GM12891 (cell line): ENCODE data around the gene HIGD2A.

Source experiments
- DNase-seq: peaks from one replicate; pipeline ENCODE4 v3.0.0; 2011; ENCODE audit warnings: low spot score; ENCODE audit not compliant: insufficient read length
- FAIRE-seq: peaks from 2 replicates; lab custom pipeline; 2011; peaks lifted over from hg19 to GRCh38; lab: Jason Lieb, UNC
- PAX5 ChIP-seq: IDR thresholded peaks from 2 replicates; pipeline ENCODE4 v1.6.1; 2011; ENCODE audit warnings: low read length, moderate library complexity, mild to moderate bottlenecking; ENCODE audit not compliant: insufficient read depth, severe bottlenecking
- POLR2A ChIP-seq: IDR thresholded peaks from 2 replicates; pipeline ENCODE4 v1.6.1; 2011; ENCODE audit warnings: low read depth, low read length, control low read depth
- POLR2AphosphoS5 ChIP-seq: IDR thresholded peaks from 2 replicates; pipeline ENCODE4 v1.6.1; 2011; ENCODE audit warnings: low read depth, low read length, control low read depth
- POU2F2 ChIP-seq: IDR thresholded peaks from 2 replicates; pipeline ENCODE4 v1.6.1; 2011; ENCODE audit warnings: low read depth, mild to moderate bottlenecking, control low read depth, low read length, moderate library complexity
- SPI1 ChIP-seq: IDR thresholded peaks from 2 replicates; pipeline ENCODE4 v1.6.1; 2011; ENCODE audit warnings: low read depth, low read length, control low read depth
- TAF1 ChIP-seq: IDR thresholded peaks from 2 replicates; pipeline ENCODE4 v1.6.1; 2011; ENCODE audit warnings: low read depth, low read length, control low read depth

The HIGD2A gene

DNA sequence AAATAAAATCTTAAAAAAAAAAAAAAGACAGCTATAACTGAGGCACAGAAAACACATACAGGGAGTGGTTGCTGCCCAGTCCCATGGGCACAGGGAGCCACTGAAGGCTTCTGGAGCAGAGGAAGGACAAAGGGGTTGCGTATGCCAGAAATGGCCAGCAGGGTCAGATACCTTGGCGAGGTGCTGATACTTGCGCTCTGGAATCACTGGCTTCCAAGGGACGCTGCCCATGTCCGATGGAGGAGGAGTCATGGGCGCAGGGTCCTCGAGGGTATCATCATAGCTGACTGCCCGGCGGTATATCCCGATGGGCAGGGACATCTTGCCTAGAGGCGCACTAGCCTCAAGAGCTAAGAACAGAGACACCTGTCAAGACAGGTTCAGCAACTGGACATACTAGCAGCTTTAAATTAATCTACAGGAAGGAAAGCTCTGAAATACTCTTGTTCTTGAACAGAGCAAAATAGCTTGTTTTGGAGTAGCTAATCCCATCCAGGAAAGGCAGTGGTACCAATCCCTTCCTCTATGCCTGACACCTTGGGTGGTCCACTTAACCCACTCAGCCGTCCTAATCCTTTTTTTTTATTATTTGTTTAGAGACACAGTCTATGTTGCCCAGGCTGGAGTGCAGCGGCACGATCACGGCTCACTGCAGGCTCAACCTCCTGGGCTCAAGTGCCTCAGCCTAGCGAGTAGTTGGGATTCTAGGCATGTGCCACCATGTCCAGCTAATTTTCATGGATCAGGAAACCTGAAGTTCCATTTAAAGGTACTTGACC, 33.0 kb upstream of the HIGD2A start:
- no peak for FAIRE-seq
- no peak for TF ChIP-seq POLR2A
- TF ChIP-seq PAX5: no peak
- no peak for TF ChIP-seq SPI1
- TF ChIP-seq TAF1: no peak
- no peak for TF ChIP-seq POLR2AphosphoS5
- TF ChIP-seq POU2F2: no peak
- DNase-seq: no peak

DNA sequence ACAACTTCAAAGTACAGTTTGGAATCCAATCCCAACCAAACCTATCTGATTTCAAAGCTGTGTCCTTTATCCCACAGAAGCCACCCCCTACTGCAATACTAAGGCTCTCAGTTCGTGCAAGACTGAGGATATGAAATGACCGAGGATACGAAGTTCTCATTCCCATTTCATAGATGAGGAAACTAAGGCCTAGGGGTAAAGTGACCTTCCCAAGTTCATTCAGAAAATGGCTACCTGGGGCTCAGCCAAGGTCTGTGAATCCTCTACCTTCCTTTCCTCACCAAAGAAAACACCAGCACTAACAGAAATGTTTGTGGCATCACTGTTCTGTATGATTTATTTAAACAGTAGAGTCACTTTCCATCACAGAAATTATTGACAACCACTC, 32.4 kb upstream of the HIGD2A start:
- no peak for DNase-seq
- no peak for FAIRE-seq
- no peak for TF ChIP-seq POU2F2
- TF ChIP-seq PAX5: no peak
- TF ChIP-seq SPI1: no peak
- TF ChIP-seq POLR2A: no peak
- no peak for TF ChIP-seq TAF1
- no peak for TF ChIP-seq POLR2AphosphoS5

DNA sequence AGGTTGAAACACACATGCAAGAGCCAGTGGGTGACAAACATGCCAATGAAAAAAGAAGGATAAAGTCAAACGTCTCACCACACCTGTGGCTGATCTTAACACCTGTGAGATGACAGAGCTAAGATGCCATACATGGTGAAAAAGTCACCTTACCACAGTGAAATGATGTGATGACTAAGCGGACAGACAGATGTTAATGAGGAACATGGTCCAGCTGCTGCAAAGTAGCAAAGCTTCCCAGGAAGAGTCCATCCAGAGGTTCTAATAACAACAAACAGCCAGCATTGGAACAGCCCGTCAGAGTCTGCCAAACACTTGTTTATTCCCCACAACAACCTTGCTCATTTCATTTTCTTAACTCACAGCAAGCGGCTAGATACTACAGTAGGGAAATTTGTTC, 28.9 kb upstream of the HIGD2A start:
- FAIRE-seq (no peak), DNase-seq (no peak)
- no peak for TF ChIP-seq SPI1
- TF ChIP-seq PAX5: no peak
- no peak for TF ChIP-seq TAF1
- TF ChIP-seq POLR2AphosphoS5: no peak
- no peak for TF ChIP-seq POU2F2
- no peak for TF ChIP-seq POLR2A

DNA sequence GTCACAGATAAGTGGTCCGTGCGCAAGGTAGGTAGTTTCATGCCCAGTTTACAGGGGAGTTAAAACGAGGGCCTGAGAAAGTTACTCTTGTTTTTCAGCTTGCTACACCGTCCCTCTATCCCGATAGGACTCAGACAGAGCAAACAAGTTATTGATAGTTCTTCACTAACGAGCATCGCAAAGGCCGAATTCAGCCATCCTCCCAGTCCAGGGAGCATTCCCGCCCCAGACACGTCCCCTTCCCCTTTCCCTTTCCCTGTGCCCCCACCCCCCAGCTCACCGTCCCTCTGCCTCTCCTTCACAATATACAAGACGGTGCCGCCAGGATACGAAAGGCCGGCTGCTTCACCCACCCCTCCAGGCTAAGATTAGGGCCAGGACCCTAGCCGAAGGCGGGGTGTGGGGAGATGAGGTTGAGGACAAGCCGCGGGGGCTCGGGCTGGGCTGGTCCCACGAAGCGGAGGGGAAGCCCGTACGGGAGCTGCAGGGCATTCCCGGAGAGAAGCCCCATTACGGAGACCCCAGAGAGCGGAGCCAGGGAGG, 27.6 kb upstream of the HIGD2A start:
- FAIRE-seq (no peak), DNase-seq (no peak)
- TF ChIP-seq SPI1 (no peak), POLR2AphosphoS5 (no peak), POLR2A (no peak), POU2F2 (no peak), TAF1 (no peak), PAX5 (no peak)

DNA sequence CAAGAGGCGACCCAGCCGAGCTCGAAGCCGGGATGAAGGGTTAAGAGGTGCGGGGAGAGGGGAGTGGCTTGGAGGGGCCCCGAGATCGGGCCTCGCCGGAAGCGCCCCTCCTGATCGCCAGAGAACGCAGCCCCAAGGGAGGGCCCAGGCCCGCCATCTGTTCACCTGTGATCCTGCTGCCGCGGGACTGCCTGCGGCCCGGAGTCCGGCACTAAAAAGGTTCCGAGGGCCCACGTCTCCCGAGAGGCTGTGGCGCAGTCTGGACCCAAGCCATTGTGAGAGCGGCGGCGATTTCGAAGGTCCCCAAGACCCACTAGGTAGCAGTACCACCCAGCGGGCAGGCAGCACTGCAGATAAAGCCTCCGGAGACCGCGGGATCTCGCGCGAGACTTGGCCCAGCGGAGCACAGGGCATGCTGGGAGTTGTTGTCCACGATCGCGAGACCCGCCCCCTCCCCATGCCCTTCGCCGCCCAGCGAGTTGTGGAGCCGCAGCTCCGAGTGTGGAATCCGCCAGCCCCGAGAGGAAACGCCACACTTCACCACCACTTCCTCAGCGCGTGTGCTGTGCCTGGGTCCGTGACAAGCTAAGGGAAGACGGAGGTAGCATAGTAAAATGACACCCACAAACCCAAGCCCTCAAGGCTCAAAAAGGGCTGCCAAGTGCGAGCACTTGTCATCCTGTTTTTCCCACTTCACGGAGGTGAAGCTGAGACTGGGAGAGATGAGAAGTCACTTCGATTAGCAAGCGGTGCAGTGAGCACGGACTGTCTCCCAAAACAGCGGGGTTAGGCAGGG, 26.9 kb upstream of the HIGD2A start, which contains the start of gene KIAA1191:
TSS of gene KIAA1191 (minus strand) at position 328 of the 796 bp plus-strand sequence. CDS start 2,256 bp downstream, outside the sequence.
- 0 out of 2 replicates have a peak, but pooled peaks have one; percentile 28 for TF ChIP-seq SPI1
- peak; percentile 98 for TF ChIP-seq POLR2A
- no peak for TF ChIP-seq PAX5
- TF ChIP-seq TAF1: peak; percentile 84
- peak; percentile 79; the same call in 1 of the 2 replicates for TF ChIP-seq POU2F2
- peak; percentile 96 for TF ChIP-seq POLR2AphosphoS5
- FAIRE-seq (peak; percentile 91), DNase-seq (peak; percentile 81)

DNA sequence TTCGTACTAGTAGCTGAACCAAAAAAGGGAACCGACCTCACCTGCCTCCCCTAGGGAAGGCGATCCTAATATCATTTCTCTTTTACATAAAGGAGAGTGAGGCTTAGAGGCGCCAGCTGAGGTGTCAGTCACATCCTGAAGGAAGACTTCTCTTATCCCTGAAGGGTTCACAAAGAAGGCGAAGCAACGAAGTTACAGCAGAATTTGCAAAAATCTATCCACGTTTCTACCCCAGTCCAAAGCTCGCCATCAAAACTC, 26.4 kb upstream of the HIGD2A start:
- no peak for TF ChIP-seq POLR2AphosphoS5
- TF ChIP-seq SPI1: peak; percentile 44; the same call in 1 of the 2 replicates
- DNase-seq (no peak), FAIRE-seq (no peak)

DNA sequence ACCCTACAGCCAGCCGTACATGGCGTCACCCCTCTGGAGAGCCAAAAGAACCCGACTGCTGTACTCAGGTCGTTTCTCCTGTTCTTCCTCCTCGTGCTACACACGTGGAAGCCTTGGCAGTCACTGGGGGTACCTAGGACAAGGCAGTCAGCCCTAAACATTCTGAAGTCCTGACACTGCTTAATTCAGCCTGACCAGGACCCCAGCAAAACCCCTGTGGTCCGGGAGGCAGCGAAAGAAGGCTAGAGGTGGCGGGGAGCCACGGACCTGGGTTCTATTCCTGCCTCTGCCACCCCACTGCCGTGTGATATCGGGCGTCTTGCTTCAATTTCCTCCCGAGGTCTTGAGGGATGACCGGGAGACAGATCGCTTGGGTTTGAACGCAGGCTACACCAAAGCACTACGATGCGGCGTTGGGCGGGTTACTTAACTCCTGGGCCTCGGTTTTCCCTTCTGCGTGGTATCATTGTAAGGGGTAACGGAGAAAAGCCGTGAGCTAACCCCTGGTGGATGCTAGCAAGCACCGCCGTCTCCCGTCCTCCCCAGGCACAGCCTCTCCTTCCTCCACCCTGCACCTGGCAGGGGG, 23.7 kb upstream of the HIGD2A start:
- TF ChIP-seq POLR2A (no peak), PAX5 (no peak), POLR2AphosphoS5 (no peak), SPI1 (no peak), POU2F2 (no peak), TAF1 (no peak)
- FAIRE-seq: no peak
- no peak for DNase-seq

DNA sequence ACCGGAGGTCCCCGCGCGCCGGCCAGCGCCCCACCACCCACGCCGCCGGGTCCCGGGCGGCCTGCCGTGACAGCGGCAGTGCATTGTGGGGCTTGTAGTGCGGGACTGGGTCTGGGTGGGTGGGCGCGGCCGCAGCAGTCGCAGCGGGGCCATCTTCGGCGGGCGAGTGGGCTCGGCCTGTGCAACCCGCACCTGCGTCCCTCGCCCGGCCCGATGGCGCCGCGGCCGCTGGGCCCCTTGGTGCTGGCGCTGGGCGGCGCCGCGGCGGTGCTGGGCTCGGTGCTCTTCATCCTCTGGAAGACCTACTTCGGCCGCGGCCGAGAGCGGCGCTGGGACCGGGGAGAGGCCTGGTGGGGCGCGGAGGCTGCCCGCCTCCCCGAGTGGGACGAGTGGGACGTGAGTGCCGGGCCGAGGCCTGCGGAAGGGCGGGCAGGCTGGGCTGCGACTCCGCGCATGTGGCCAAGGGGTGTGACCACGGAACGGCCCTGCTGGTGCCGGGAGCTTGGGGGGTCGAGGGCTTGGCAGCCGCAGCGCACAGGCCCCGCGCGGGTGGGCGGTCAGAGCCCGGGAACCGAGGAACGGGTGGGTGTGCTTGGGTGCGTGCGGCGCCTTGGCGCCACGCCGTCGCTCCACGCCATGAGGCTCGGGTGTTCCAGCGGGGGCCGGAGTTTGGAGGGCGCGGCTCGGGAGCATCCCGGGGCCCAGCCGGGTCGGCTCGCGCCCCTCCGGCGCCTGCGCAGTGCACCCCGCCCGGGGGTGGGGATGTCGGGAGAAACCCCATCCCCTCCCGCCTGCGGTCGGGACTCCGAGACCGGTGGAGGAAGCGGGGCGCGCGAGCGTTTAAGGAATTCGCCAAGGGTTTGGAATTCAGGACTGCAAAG, 23.0 kb upstream of the HIGD2A start, which contains the start of gene ARL10:
TSS of gene ARL10 (plus strand) at position 137 of the 881 bp plus-strand sequence. CDS start at position 214, 77 bp downstream.
- FAIRE-seq (peak; percentile 89), DNase-seq (peak; percentile 63)
- TF ChIP-seq POLR2A (peak; percentile 37; the same call in 1 of the 2 replicates), PAX5 (no peak)

DNA sequence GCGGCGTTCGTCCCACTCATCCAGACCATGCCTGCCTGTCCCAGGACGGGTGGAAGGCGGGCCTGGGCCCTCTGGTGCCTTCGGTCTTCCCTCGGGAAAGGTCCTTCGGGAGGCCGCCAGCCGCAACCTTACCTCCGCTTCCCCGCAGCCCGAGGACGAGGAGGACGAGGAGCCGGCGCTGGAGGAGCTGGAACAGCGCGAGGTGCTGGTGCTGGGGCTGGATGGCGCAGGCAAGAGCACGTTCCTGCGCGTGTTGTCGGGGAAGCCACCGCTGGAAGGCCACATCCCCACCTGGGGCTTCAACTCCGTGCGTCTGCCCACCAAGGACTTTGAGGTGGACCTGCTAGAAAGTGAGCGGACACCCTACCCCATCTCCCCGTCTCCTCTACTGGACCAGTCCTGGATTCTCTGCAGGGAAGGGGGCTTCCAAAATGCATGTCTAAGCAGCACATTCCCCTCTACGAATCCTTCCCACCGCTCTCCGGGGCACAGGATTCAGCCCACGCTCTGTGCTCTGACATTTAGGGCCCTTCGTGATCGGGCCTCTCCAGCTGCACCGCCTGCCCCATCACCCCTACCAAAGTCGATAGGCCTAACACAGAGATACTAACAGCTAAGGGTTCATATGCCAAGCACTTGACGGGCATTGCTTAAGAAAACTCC, 22.2 kb upstream of the HIGD2A start:
- FAIRE-seq (no peak), DNase-seq (no peak)
- TF ChIP-seq POLR2A (no peak), PAX5 (no peak), POLR2AphosphoS5 (no peak), POU2F2 (no peak), TAF1 (no peak), SPI1 (no peak)
